H9 (cell line): Measurements from ENCODE around the gene SETD6. TPM values are rescaled to one million over a fixed set of nuclear protein-coding genes. Genes with fewer than 3 reads are reported as not detected.

Experiments
- DNase-seq: peaks from one replicate; pipeline ENCODE4 v3.0.0-alpha.2; 2017
- H2AFZ ChIP-seq: one replicate; pipeline ENCODE4 v1.6.1; 2013; ENCODE audit warnings: mild to moderate bottlenecking, low read length, control low read depth, moderate library complexity
- H2AK5ac ChIP-seq: 2 replicates; pipeline ENCODE4 v1.6.1; 2013; ENCODE audit warnings: low read length, control low read depth, mixed read lengths; ENCODE audit not compliant: insufficient read length
- H2BK120ac ChIP-seq: one replicate; pipeline ENCODE4 v1.6.1; 2013; ENCODE audit warnings: low read depth, mild to moderate bottlenecking, low read length, control low read depth, inconsistent platforms; ENCODE audit not compliant: poor library complexity, severe bottlenecking
- H2BK12ac ChIP-seq: 2 replicates; pipeline ENCODE4 v1.6.1; 2013; ENCODE audit warnings: low read length, control low read depth, mixed read lengths, low read depth; ENCODE audit not compliant: insufficient read length
- H2BK15ac ChIP-seq: 2 replicates; pipeline ENCODE4 v1.6.1; 2013; ENCODE audit warnings: low read depth, low read length, control low read depth
- H2BK20ac ChIP-seq: one replicate; pipeline ENCODE4 v1.6.1; 2013; ENCODE audit warnings: low read depth, mild to moderate bottlenecking, low read length, control low read depth, inconsistent platforms; ENCODE audit not compliant: poor library complexity, severe bottlenecking
- H2BK5ac ChIP-seq: 2 replicates; pipeline ENCODE4 v1.6.1; 2013; ENCODE audit warnings: low read length, control low read depth, mixed read lengths; ENCODE audit not compliant: insufficient read length
- H3K14ac ChIP-seq: 2 replicates; pipeline ENCODE4 v1.6.1; 2013; ENCODE audit warnings: low read length, control low read depth; ENCODE audit not compliant: insufficient read depth
- H3K18ac ChIP-seq: 2 replicates; pipeline ENCODE4 v1.6.1; 2013; ENCODE audit warnings: low read depth, mild to moderate bottlenecking, mixed read lengths, low read length, control low read depth; ENCODE audit not compliant: insufficient read length
- H3K23ac ChIP-seq: 2 replicates; pipeline ENCODE4 v1.6.1; 2013; ENCODE audit warnings: low read length, control low read depth, mixed read lengths, low read depth; ENCODE audit not compliant: insufficient read length
- H3K23me2 ChIP-seq: 2 replicates; pipeline ENCODE4 v1.6.1; 2013; ENCODE audit warnings: low read depth, mild to moderate bottlenecking, mixed read lengths, low read length, control low read depth; ENCODE audit not compliant: insufficient read length, poor library complexity, severe bottlenecking
- H3K27ac ChIP-seq: 2 replicates; pipeline ENCODE4 v1.5.1; 2013; ENCODE audit warnings: low read length, control low read depth, mixed read lengths, low read depth; ENCODE audit not compliant: insufficient read length
- H3K27me3 ChIP-seq: 2 replicates; pipeline ENCODE4 v1.6.1; 2013; ENCODE audit warnings: low read length, control low read depth, inconsistent platforms; ENCODE audit not compliant: insufficient read depth
- H3K4ac ChIP-seq: 2 replicates; pipeline ENCODE4 v1.6.1; 2013; ENCODE audit warnings: low read depth, mild to moderate bottlenecking, control low read depth, inconsistent platforms, low read length, moderate library complexity
- H3K4me1 ChIP-seq: 2 replicates; pipeline ENCODE4 v1.6.1; 2013; ENCODE audit warnings: low read length, control low read depth, inconsistent platforms; ENCODE audit not compliant: insufficient read depth
- H3K4me2 ChIP-seq: 2 replicates; pipeline ENCODE4 v1.6.1; 2013; ENCODE audit warnings: low read length, control low read depth, mixed read lengths; ENCODE audit not compliant: insufficient read length, insufficient read depth
- H3K56ac ChIP-seq: 2 replicates; pipeline ENCODE4 v1.6.1; 2013; ENCODE audit warnings: low read depth, mild to moderate bottlenecking, mixed read lengths, low read length, control low read depth; ENCODE audit not compliant: insufficient read length
- H3K79me1 ChIP-seq: 2 replicates; pipeline ENCODE4 v1.6.1; 2013; ENCODE audit warnings: low read depth, mild to moderate bottlenecking, moderate library complexity, low read length, control low read depth, inconsistent platforms; ENCODE audit not compliant: insufficient read depth, poor library complexity, severe bottlenecking
- H3K79me2 ChIP-seq: 2 replicates; pipeline ENCODE4 v1.6.1; 2013; ENCODE audit warnings: low read length, control low read depth, inconsistent platforms; ENCODE audit not compliant: insufficient read depth
- H3K9ac ChIP-seq: 2 replicates; pipeline ENCODE4 v1.6.1; 2013; ENCODE audit warnings: low read length, control low read depth, mixed read lengths; ENCODE audit not compliant: insufficient read length; ENCODE audit errors: extremely low read depth
- H3K9me3 ChIP-seq: one replicate; pipeline ENCODE4 v1.6.1; 2013; ENCODE audit warnings: low read depth, low read length, inconsistent platforms; ENCODE audit not compliant: control insufficient read depth
- H3T11ph ChIP-seq: one replicate; pipeline ENCODE4 v1.6.1; 2013; ENCODE audit warnings: mild to moderate bottlenecking, low read length, control low read depth, inconsistent platforms
- H4K20me1 ChIP-seq: one replicate; pipeline ENCODE4 v1.6.1; 2013; ENCODE audit not compliant: control insufficient read depth, insufficient read length, insufficient read depth
- H4K5ac ChIP-seq: 2 replicates; pipeline ENCODE4 v1.6.1; 2013; ENCODE audit warnings: low read depth, mild to moderate bottlenecking, mixed read lengths, low read length, control low read depth; ENCODE audit not compliant: insufficient read length
- H4K8ac ChIP-seq: replicated peaks from 2 replicates; pipeline ENCODE4 v1.6.1; 2013; ENCODE audit warnings: low read length, control low read depth, mixed read lengths, low read depth; ENCODE audit not compliant: insufficient read length
- H4K91ac ChIP-seq: 2 replicates; pipeline ENCODE4 v1.6.1; 2013; ENCODE audit warnings: low read depth, mild to moderate bottlenecking, moderate library complexity, mixed read lengths, low read length, control low read depth; ENCODE audit not compliant: insufficient read length
- H3K27ac Mint-ChIP-seq, 3 experiments: 2 replicates in 2 of 3; 3 replicates in 1 of 3; pipeline ENCODE4 v1.8.0; 2020 to 2021; ENCODE audit warnings: mixed read lengths in 3 of 3, mild to moderate bottlenecking in 1 of 3, moderate library complexity in 1 of 3
- H3K27me3 Mint-ChIP-seq: 2 replicates; pipeline ENCODE4 v1.8.0; 2021; ENCODE audit warnings: low read depth, mild to moderate bottlenecking, moderate library complexity, mixed read lengths
- H3K36me3 Mint-ChIP-seq, 3 experiments: 2 replicates in 2 of 3; 3 replicates in 1 of 3; pipeline ENCODE4 v1.8.0; 2020 to 2021; ENCODE audit warnings: low read depth in 3 of 3, mixed read lengths in 3 of 3; ENCODE audit not compliant: insufficient read depth in 1 of 3
- H3K4me1 Mint-ChIP-seq, 2 experiments: 2 replicates each; pipeline ENCODE4 v1.8.0; 2020; ENCODE audit warnings: mixed read lengths in 2 of 2
- H3K4me3 Mint-ChIP-seq, 2 experiments: 2 replicates in 1 of 2; 3 replicates in 1 of 2; pipeline ENCODE4 v1.8.0; 2020 to 2021; ENCODE audit warnings: mild to moderate bottlenecking in 2 of 2, mixed read lengths in 2 of 2, moderate library complexity in 1 of 2
- H3K9me3 Mint-ChIP-seq, 2 experiments: 2 replicates in 1 of 2; 3 replicates in 1 of 2; pipeline ENCODE4 v1.8.0; 2020; ENCODE audit warnings: mild to moderate bottlenecking in 2 of 2, mixed read lengths in 2 of 2, moderate library complexity in 1 of 2
- WGBS: extraction: QIAGEN DNeasy Blood & Tissue Kit; methylation state at CpG from one replicate; pipeline ENCODE4 v1.1.7; 2013; ENCODE audit warnings: missing lambda C conversion rate, low lambda C conversion rate, mixed read lengths; ENCODE audit not compliant: insufficient read length; ENCODE audit errors: extremely low coverage; 5-methylcytosine and 5-hydroxymethylcytosine counted together
- total RNA-seq: library from RNA; stranded (reverse); gene quantifications from 2 replicates; pipeline ENCODE4 v1.2.1, GENCODE V29; 2021
- TF ChIP-seq, protein P1 (sequence below): fragments of 200-600 bp; sonication (generic); conservative IDR thresholded peaks from 3 replicates; pipeline ENCODE4 v1.8.0; 2021; ENCODE audit warnings: antibody characterized with exemption, mild to moderate bottlenecking

The SETD6 gene
- total RNA-seq, 1 experiment from 2014 or later = 55.6 TPM

GRCh38 chr16:58556678-58557077 lies 41.4 kb downstream of the SETD6 start:
- Histone ChIP-seq H2BK15ac (no peak overlapping the region), H4K5ac (no peak overlapping the region), H2BK12ac (no peak overlapping the region), H3K79me1 (no peaks in the 10 kb centered on the region), H4K20me1 (no peaks in the 10 kb centered on the region), H2AK5ac (no peak overlapping the region), H4K8ac (no peak overlapping the region), H3K9me3 (no peaks in the 10 kb centered on the region), H3K23ac (no peak overlapping the region), H3K4me1 (no peaks in the 10 kb centered on the region), H2AFZ (no peak overlapping the region), H3K79me2 (no peaks in the 10 kb centered on the region; the same call in 1 of the 2 replicates), H3K9ac (no peak overlapping the region), H3K4ac (no peak overlapping the region), H4K91ac (no peak overlapping the region), H3K56ac (no peak overlapping the region), H2BK5ac (no peak overlapping the region), H3T11ph (no peak overlapping the region), H3K18ac (no peak overlapping the region), H2BK20ac (no peak overlapping the region), H3K14ac (no peak overlapping the region), H3K23me2 (no peaks in the 10 kb centered on the region), H3K27ac (no peak overlapping the region), H3K27me3 (no peaks in the 10 kb centered on the region), H2BK120ac (no peak overlapping the region), H3K4me2 (no peak overlapping the region)
- TF ChIP-seq, protein P1, sequence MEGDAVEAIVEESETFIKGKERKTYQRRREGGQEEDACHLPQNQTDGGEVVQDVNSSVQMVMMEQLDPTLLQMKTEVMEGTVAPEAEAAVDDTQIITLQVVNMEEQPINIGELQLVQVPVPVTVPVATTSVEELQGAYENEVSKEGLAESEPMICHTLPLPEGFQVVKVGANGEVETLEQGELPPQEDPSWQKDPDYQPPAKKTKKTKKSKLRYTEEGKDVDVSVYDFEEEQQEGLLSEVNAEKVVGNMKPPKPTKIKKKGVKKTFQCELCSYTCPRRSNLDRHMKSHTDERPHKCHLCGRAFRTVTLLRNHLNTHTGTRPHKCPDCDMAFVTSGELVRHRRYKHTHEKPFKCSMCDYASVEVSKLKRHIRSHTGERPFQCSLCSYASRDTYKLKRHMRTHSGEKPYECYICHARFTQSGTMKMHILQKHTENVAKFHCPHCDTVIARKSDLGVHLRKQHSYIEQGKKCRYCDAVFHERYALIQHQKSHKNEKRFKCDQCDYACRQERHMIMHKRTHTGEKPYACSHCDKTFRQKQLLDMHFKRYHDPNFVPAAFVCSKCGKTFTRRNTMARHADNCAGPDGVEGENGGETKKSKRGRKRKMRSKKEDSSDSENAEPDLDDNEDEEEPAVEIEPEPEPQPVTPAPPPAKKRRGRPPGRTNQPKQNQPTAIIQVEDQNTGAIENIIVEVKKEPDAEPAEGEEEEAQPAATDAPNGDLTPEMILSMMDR = no peak
- peaks cover 19 to 90% (median 71%) of the 10 kb centered on the region in 3 experiments; a peak in 6 of 7 replicates for H3K36me3 Mint-ChIP-seq
- H3K27ac Mint-ChIP-seq = no peak overlapping the region
- no peak for DNase-seq
- no peaks in the 10 kb centered on the region for H3K9me3 Mint-ChIP-seq
- H3K4me1 Mint-ChIP-seq = no peaks in the 10 kb centered on the region
- H3K27me3 Mint-ChIP-seq = no peaks in the 10 kb centered on the region
- WGBS = no CpG with 5 or more reads among the region's 2 CpGs
- no peak overlapping the region for H3K4me3 Mint-ChIP-seq
